ENCODE data around the gene PDZRN4. TPM values are rescaled to one million over a fixed set of nuclear protein-coding genes. Genes with fewer than 3 reads are reported as not detected.
"Not testable (repeated sequence)": the region's sequence is repeated elsewhere in the genome, so short reads cannot be mapped to it uniquely, and the experiment has no call there.

The PDZRN4 gene
- total and polyA plus RNA-seq, 3 donors from 2014 or later = 7.7 to 11.3 (median 11.3) TPM

DNA sequence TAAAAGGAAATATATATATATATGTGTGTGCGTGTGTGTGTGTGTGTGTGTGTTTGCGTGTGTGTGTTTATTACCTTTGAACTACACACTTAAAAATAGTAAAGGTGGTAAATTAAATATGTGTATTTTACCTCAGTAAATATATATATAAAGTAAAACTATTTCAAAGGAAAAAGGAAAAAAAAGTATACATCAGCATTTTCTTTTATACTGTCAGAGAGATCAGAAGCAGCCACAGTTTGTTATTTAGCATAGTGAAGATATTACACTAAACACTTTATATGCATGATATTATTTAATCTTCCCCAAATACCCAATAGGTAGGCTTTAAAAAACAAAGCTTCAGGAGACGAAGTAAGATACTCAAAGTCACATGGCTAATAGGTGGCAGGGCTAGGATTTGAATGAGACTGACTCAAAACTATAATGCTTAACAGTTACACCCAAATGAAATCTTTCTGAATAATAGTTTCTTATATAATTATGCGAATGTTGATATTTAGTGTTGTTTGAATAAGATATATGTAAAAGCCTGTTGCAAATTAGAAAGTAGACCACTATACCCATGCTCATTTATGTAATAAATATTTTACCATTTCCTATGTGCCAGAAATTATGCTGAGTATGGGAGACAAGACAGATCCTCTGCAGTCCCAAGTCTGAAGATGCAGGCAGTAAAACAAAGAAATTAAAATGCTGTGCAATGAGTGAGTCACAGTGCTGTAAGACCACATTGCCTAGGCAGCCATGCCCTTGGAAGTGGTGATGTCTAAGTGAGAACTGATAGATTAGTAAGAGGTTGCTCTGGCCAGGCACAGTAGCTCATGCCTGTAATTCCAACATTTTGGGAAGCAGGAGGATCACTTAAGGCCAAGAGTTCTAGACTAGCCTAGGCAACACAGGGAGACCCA, 66.1 kb downstream of the PDZRN4 start:
- no peak for DNase-seq
- intact Hi-C loops (cut with DNase I; ENCODE audit: low total_unique reads) = no loop called here
- Histone ChIP-seq H3K4me1 (no peaks in the 10 kb centered on the region), H3K9me3 (no peaks in the 10 kb centered on the region), H3K27me3 (no peaks in the 10 kb centered on the region), H3K27ac (no peak overlapping the region), H3K36me3 (ENCODE audit: low read depth, missing control alignments) (no peaks in the 10 kb centered on the region), H3K4me3 (no peak overlapping the region)
- 76 to 82% methylated on average over 4 of the region's 4 CpGs for WGBS, 2 donors
- TF ChIP-seq POLR2A (IDR thresholded peaks at IDR 0.05) = no peak
- TF ChIP-seq, protein P1, sequence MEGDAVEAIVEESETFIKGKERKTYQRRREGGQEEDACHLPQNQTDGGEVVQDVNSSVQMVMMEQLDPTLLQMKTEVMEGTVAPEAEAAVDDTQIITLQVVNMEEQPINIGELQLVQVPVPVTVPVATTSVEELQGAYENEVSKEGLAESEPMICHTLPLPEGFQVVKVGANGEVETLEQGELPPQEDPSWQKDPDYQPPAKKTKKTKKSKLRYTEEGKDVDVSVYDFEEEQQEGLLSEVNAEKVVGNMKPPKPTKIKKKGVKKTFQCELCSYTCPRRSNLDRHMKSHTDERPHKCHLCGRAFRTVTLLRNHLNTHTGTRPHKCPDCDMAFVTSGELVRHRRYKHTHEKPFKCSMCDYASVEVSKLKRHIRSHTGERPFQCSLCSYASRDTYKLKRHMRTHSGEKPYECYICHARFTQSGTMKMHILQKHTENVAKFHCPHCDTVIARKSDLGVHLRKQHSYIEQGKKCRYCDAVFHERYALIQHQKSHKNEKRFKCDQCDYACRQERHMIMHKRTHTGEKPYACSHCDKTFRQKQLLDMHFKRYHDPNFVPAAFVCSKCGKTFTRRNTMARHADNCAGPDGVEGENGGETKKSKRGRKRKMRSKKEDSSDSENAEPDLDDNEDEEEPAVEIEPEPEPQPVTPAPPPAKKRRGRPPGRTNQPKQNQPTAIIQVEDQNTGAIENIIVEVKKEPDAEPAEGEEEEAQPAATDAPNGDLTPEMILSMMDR (IDR thresholded peaks at IDR 0.05) = no peak

DNA sequence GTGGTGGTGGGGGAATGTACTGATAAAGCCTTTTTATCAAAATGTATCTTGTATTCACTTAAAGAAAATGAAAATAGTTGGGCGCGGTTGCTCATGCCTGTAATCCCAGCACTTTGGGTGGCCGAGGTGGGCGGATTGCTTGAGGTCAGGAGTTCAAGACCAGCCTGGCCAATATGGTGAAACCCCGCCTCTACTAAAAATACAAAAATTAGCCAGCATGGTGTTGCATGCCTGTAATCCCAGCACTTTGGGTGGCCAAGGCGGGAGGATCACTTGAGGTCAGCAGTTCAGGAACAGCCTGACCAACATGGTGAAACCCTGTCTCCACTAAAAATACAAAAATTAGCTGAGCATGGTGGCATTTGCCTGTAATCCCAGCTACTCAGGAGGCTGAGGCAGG, 75.1 kb downstream of the PDZRN4 start:
- H3K4me3 ChIP-seq; H3K4me1 ChIP-seq; H3K9me3 ChIP-seq; H3K27ac ChIP-seq; H3K27me3 ChIP-seq; H3K36me3 ChIP-seq (ENCODE audit: low read depth, missing control alignments); intact Hi-C loops (cut with DNase I; ENCODE audit: low total_unique reads); DNase-seq: not testable (repeated sequence)
- 61 to 62% methylated on average over 6 of the region's 6 CpGs for WGBS, 2 donors

DNA sequence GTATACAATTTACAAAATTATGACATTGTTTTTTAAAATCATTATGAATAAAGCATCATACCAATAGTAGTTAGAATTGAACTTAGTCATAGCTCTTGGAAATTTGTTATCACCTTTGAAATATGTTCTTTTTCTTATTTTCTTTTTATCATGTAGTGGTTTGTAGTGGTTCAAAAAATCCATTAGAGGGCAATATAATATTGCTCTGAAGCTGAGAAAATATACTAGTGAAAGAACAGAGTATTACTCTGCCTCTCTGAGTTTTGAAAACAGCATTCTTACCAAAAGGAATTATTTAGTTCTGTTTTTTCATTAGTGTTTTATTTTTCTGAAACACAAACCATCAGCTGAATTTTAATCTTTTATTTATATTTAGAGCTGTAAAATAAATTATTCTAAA, 76.2 kb downstream of the PDZRN4 start:
- Histone ChIP-seq H3K36me3 (ENCODE audit: low read depth, missing control alignments) (no peaks in the 10 kb centered on the region), H3K4me1 (peaks cover 3% of the 10 kb centered on the region), H3K27me3 (no peaks in the 10 kb centered on the region), H3K4me3 (no peak overlapping the region), H3K9me3 (no peaks in the 10 kb centered on the region), H3K27ac (no peak overlapping the region)
- TF ChIP-seq, protein P1 (IDR thresholded peaks at IDR 0.05) = peak in 1 of 3 experiments; percentile 50
- TF ChIP-seq POLR2A (IDR thresholded peaks at IDR 0.05) = no peak
- intact Hi-C loops (cut with DNase I; ENCODE audit: low total_unique reads) = no loop called here
- no peak for DNase-seq

DNA sequence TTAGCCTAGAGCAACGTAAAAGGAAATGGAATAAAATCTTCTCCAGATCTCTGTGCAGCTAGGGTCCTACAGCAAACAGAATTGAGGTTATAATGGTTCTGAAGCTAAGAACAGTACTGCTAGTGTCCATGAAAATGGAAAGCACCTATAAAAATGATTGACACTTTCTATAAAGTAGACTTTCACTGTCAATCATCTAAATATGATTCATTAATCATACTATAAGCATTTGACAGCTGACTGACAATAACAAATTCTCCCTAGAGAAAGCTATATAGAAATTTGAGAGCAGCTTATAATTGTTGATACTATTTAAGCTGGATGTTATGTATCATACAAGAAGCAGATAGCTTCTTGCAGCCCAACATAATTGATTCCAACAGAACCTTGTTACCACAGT, 80.9 kb downstream of the PDZRN4 start:
- no peak for TF ChIP-seq POLR2A (IDR thresholded peaks at IDR 0.05)
- TF ChIP-seq, protein P1 (IDR thresholded peaks at IDR 0.05) = no peak
- Histone ChIP-seq H3K4me1 (peaks cover 3% of the 10 kb centered on the region), H3K27me3 (no peaks in the 10 kb centered on the region), H3K36me3 (ENCODE audit: low read depth, missing control alignments) (no peaks in the 10 kb centered on the region), H3K27ac (no peak overlapping the region), H3K9me3 (no peaks in the 10 kb centered on the region), H3K4me3 (no peak overlapping the region)
- intact Hi-C loops (cut with DNase I; ENCODE audit: low total_unique reads) = no loop called here
- DNase-seq = no peak
- 95 to 96% methylated on average over 1 of the region's 1 CpG for WGBS, 2 donors

DNA sequence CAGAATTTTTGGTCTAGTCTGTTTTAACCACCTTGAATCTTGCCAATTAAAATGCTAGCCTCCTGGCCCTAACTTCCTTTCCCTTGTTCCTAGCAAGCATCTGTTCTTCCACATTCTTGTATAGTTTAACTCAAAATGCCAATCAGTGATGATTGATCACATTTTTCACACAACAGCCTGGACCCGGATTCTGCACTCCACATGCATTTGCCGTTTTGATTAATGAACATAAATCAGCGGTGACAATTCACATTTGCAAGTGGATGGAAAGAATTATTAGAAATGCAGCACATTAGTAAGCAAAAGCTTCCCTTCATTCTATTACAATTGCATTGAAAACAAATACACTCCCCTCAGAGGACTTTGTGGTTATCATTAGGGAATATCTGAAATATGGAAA, 83.4 kb downstream of the PDZRN4 start:
- WGBS, 2 donors = 76 to 84% methylated on average over 3 of the region's 3 CpGs

More for the DNA sequence above, 83.4 kb downstream of the PDZRN4 start:
- Histone ChIP-seq H3K27me3 (no peaks in the 10 kb centered on the region), H3K4me1 (no peaks in the 10 kb centered on the region), H3K36me3 (ENCODE audit: low read depth, missing control alignments) (no peaks in the 10 kb centered on the region), H3K9me3 (no peaks in the 10 kb centered on the region), H3K4me3 (no peak overlapping the region), H3K27ac (no peak overlapping the region)
- intact Hi-C loops (cut with DNase I; ENCODE audit: low total_unique reads) = no loop called here
- TF ChIP-seq POLR2A (IDR thresholded peaks at IDR 0.05) = no peak
- TF ChIP-seq, protein P1 (IDR thresholded peaks at IDR 0.05) = no peak
- DNase-seq = no peak
